Endothelial cell of umbilical vein (primary cell): ENCODE results near the gene ZNF524. TPM values are rescaled to one million over a fixed set of nuclear protein-coding genes. Genes with fewer than 3 reads are reported as not detected.

Source experiments
- BruUV-seq: library from RNA; stranded (reverse); fragments of 400-500 nt; replicated peaks from 2 replicates; lab custom pipeline; 2021; lab: Mats Ljungman, UMichigan
- CTCF ChIA-PET: fragments of 300-600, 350-600 bp; sonication (Branson Sonifier 250); formaldehyde crosslinking; loops from one replicate; lab custom pipeline; 2021; ENCODE audit warnings: antibody characterized with exemption, inconsistent platforms; lab: Charles Lee
- POLR2A ChIA-PET: fragments of 300-600, 350-600 bp; sonication (Branson Sonifier 250); formaldehyde crosslinking; loops from one replicate; lab custom pipeline; 2021; ENCODE audit warnings: antibody characterized with exemption, inconsistent platforms; lab: Charles Lee
- DNase-seq: peaks from one replicate; pipeline ENCODE4 v3.0.0-alpha.2; 2011; ENCODE audit warnings: low read depth, low spot score
- FAIRE-seq: peaks from 2 replicates; lab custom pipeline; 2011; peaks lifted over from hg19 to GRCh38; lab: Jason Lieb, UNC
- H2AFZ ChIP-seq: 2 replicates; pipeline ENCODE4 v1.6.0; 2012; ENCODE audit warnings: low read depth, low read length, control low read depth, inconsistent platforms
- H3K27ac ChIP-seq: 2 replicates; pipeline ENCODE4 v1.5.1; 2011; ENCODE audit warnings: low read depth, mild to moderate bottlenecking, control low read depth, low read length, moderate library complexity; ENCODE audit not compliant: insufficient read depth
- H3K27me3 ChIP-seq, 2 experiments: 2 replicates each; pipeline versions ENCODE4 v1.6.0 to v1.6.1; 2011; ENCODE audit warnings: low read length in 2 of 2, mixed read lengths in 1 of 2; ENCODE audit not compliant: control insufficient read depth in 2 of 2, insufficient read depth in 2 of 2
- H3K36me3 ChIP-seq, 2 experiments: 2 replicates in 1 of 2; 3 replicates in 1 of 2; pipeline ENCODE4 v1.5.1; 2011; ENCODE audit warnings: low read length in 2 of 2, mild to moderate bottlenecking in 1 of 2, moderate library complexity in 1 of 2; ENCODE audit not compliant: control insufficient read depth in 2 of 2, insufficient read depth in 2 of 2; ENCODE audit errors: extremely low read depth in 1 of 2
- H3K4me1 ChIP-seq: 3 replicates; pipeline ENCODE4 v1.5.1; 2011; ENCODE audit warnings: mild to moderate bottlenecking, low read length; ENCODE audit not compliant: control insufficient read depth, insufficient read depth; ENCODE audit errors: extremely low read depth
- H3K4me2 ChIP-seq: 2 replicates; pipeline ENCODE4 v1.6.1; 2011; ENCODE audit warnings: low read length, control low read depth, mixed read lengths; ENCODE audit not compliant: insufficient read depth
- H3K4me3 ChIP-seq, 3 experiments: fragments of 200-600 bp in 1 of 3; sonication (generic), shearing (Covaris generic) in 1 of 3; replicated peaks in 1 of 3; 2 replicates each; pipeline ENCODE4 v1.5.1; 2011 to 2016; ENCODE audit warnings: control low read depth in 3 of 3, low read length in 3 of 3, mild to moderate bottlenecking in 2 of 3, inconsistent platforms in 1 of 3, low read depth in 1 of 3, moderate library complexity in 1 of 3; ENCODE audit not compliant: insufficient read depth in 1 of 3
- H3K79me2 ChIP-seq: 2 replicates; pipeline ENCODE4 v1.6.0; 2012; ENCODE audit warnings: low read length, inconsistent platforms; ENCODE audit not compliant: control insufficient read depth, insufficient read depth
- H3K9ac ChIP-seq: replicated peaks from 2 replicates; pipeline ENCODE3; 2011; ENCODE audit warnings: low read length, control low read depth; ENCODE audit not compliant: insufficient read depth; ENCODE audit errors: extremely low read depth
- H3K9me1 ChIP-seq: replicated peaks from 3 replicates; pipeline ENCODE4 v1.6.0; 2011; ENCODE audit warnings: mild to moderate bottlenecking, low read length; ENCODE audit not compliant: control insufficient read depth, insufficient read depth; ENCODE audit errors: extremely low read depth
- H3K9me3 ChIP-seq: replicated peaks from 2 replicates; pipeline ENCODE4 v1.5.1; 2012; ENCODE audit warnings: low read length, inconsistent platforms; ENCODE audit not compliant: control insufficient read depth, insufficient read depth
- H4K20me1 ChIP-seq: replicated peaks from 2 replicates; pipeline ENCODE3; 2011; ENCODE audit warnings: mild to moderate bottlenecking, low read length; ENCODE audit not compliant: control insufficient read depth, insufficient read depth; ENCODE audit errors: extremely low read depth
- CTCF ChIP-seq, 2 donors: IDR thresholded peaks; 1 replicate in 1 of 2; 2 replicates in 1 of 2; pipeline ENCODE4 v1.5.1; 2011; ENCODE audit warnings: low read length in 2 of 2, mild to moderate bottlenecking in 2 of 2, moderate library complexity in 2 of 2, control low read depth in 1 of 2, inconsistent platforms in 1 of 2, low read depth in 1 of 2; ENCODE audit not compliant: insufficient read depth in 1 of 2; ENCODE audit errors: extremely low read depth in 1 of 2
- EZH2 ChIP-seq: IDR thresholded peaks from 2 replicates; pipeline ENCODE4 v1.6.1; 2012; ENCODE audit warnings: borderline replicate concordance, low read depth, mild to moderate bottlenecking, moderate library complexity, low read length, inconsistent platforms; ENCODE audit not compliant: severe bottlenecking
- FOS ChIP-seq: IDR thresholded peaks from 2 replicates; pipeline ENCODE4 v1.6.1; 2011; ENCODE audit warnings: mild to moderate bottlenecking, low read length, moderate library complexity, borderline replicate concordance; ENCODE audit not compliant: insufficient read depth
- GATA2 ChIP-seq: IDR thresholded peaks from 2 replicates; pipeline ENCODE4 v1.7.0; 2011; ENCODE audit warnings: low read depth, mild to moderate bottlenecking, moderate library complexity, mixed read lengths, low read length; ENCODE audit not compliant: insufficient read length, insufficient read depth
- JUN ChIP-seq: IDR thresholded peaks from 2 replicates; pipeline ENCODE4 v1.6.1; 2011; ENCODE audit warnings: borderline replicate concordance, low read depth; ENCODE audit not compliant: insufficient read length, insufficient read depth
- MAX ChIP-seq: IDR thresholded peaks from 2 replicates; pipeline ENCODE4 v1.6.1; 2011; ENCODE audit not compliant: insufficient read depth, insufficient read length
- MYC ChIP-seq: IDR thresholded peaks from one replicate; pipeline ENCODE4 v1.6.1; 2011; ENCODE audit warnings: mild to moderate bottlenecking, low read depth, low read length
- POLR2A ChIP-seq: IDR thresholded peaks from 2 replicates; pipeline ENCODE4 v1.6.1; 2012; ENCODE audit warnings: low read depth, mild to moderate bottlenecking, control low read depth, low read length
- POLR2AphosphoS5 ChIP-seq: IDR thresholded peaks from 2 replicates; pipeline ENCODE4 v1.6.1; 2012; ENCODE audit warnings: low read depth, mild to moderate bottlenecking, control low read depth, low read length, moderate library complexity; ENCODE audit not compliant: insufficient read depth
- dilution Hi-C: fragments of 300-500 bp; cut with MboI; formaldehyde crosslinking; loops from one replicate; pipeline ENCODE4 v1.15.0; 2019; ENCODE audit warnings: low sequenced_read_pairs; ENCODE audit not compliant: extremely low pct_ligation_motif_present
- intact Hi-C: fragments of 100-400 bp; cut with micrococcal nuclease; formaldehyde crosslinking; loops from one replicate; pipeline ENCODE4 v1.10.0; 2022
- polyA plus RNA-seq, 4 experiments: library from polyadenylated mRNA; depleted of rRNA in 3 of 4; stranded (reverse) in 3 of 4; unstranded in 1 of 4; fragments of >200 nt; gene quantifications; 2 replicates each; pipeline versions ENCODE4 v1.2.1 to v1.2.3, GENCODE V29; 2011 to 2012; ENCODE audit warnings: missing spikeins in 1 of 4
- total RNA-seq: library from RNA; stranded (reverse); gene quantifications from 2 replicates; pipeline ENCODE4 v1.2.3, GENCODE V29; 2021

ZNF524 gene
- total and polyA plus RNA-seq, 2 donors (not counting 3 experiments of a cell fraction or from before 2014, with no cell fraction given), result 15.2 to 15.4 TPM

GRCh38 chr19:55625004-55625326, 24.9 kb downstream of the ZNF524 start:
- Histone ChIP-seq H3K36me3 (peaks cover 0 to 3% of the 10 kb centered on the region in 2 experiments), H3K27ac (no peak overlapping the region), H4K20me1 (no peaks in the 10 kb centered on the region), H3K27me3 (no peaks in the 10 kb centered on the region), H3K9ac (peak overlapping the region; percentile 84), H3K9me1 (no peaks in the 10 kb centered on the region), H3K79me2 (no peaks in the 10 kb centered on the region), H2AFZ (peak overlapping the region; percentile 100), H3K9me3 (no peaks in the 10 kb centered on the region), H3K4me2 (peak overlapping the region; percentile 94), H3K4me3 (peak overlapping the region in 2 of 3 experiments; percentile 74 to 78), H3K4me1 (peaks cover 6% of the 10 kb centered on the region)
- intact Hi-C loops (no loop called here), dilution Hi-C loops (no loop called here)
- no peak for FAIRE-seq
- ChIA-PET POLR2A (interaction anchor here (0.6 to 1.4 kb wide), 5 partner anchors 26 to 1152 kb away, joined by 4 to 8 read pairs (median 5); partner anchors contain the start of genes CDC42EP5 and FIZ1), CTCF (interaction anchor here (0.7 to 2.9 kb wide), 10 partner anchors 8 to 184 kb away, joined by 3 to 15 read pairs (median 6); partner anchors contain the start of genes ZNF524 and ZNF865)
- no TSS peak for BruUV-seq
- no peak for DNase-seq
- no peak for TF ChIP-seq POLR2AphosphoS5
- no peak for TF ChIP-seq MAX
- no peak for TF ChIP-seq MYC
- TF ChIP-seq GATA2, result no peak
- TF ChIP-seq FOS, result no peak
- TF ChIP-seq CTCF (IDR thresholded peaks at IDR 0.05; ENCODE audit: extremely low read depth in 1 of 2, insufficient read depth in 1 of 2, low read depth in 1 of 2, low read length in 2 of 2), result no peak
- no peak for TF ChIP-seq JUN
- TF ChIP-seq POLR2A, result no peak
- TF ChIP-seq EZH2, result no peak
